Stimulated activated CD4-positive, alpha-beta T cell treated with anti-CD3 and anti-CD28 coated beads, Interleukin-4, amount 100 ng/mL, for 1 hour (primary cell): ENCODE measurements around the gene CECR2.

ENCODE experiments used
- DNase-seq: peaks from one replicate; pipeline ENCODE4 v3.0.0-alpha.2; 2020

Gene CECR2

GRCh38 chr22:17576470-17576869 is 207.2 kb downstream of the CECR2 start:
- DNase-seq, result no peak

- no peak for DNase-seq
Measured at GRCh38 chr22:17578136-17578754, 209.0 kb downstream of the CECR2 start.

GRCh38 chr22:17579535-17579981 is 210.3 kb downstream of the CECR2 start:
- DNase-seq, result no peak

GRCh38 chr22:17580441-17581031 is 211.3 kb downstream of the CECR2 start:
- no peak for DNase-seq

- DNase-seq, result no peak
Measured at GRCh38 chr22:17581056-17581455, 211.8 kb downstream of the CECR2 start.

GRCh38 chr22:17581631-17582030 is 212.4 kb downstream of the CECR2 start:
- DNase-seq, result no peak

- DNase-seq, result no peak
Measured at GRCh38 chr22:17583151-17583550, 213.9 kb downstream of the CECR2 start.

- DNase-seq, result no peak
Measured at GRCh38 chr22:17586831-17587440, 217.7 kb downstream of the CECR2 start.

GRCh38 chr22:17587629-17588028 is 218.4 kb downstream of the CECR2 start:
- DNase-seq, result no peak

GRCh38 chr22:17588606-17589005 is 219.3 kb downstream of the CECR2 start:
- no peak for DNase-seq

- DNase-seq, result no peak
Measured at GRCh38 chr22:17589810-17590375, 220.6 kb downstream of the CECR2 start.

GRCh38 chr22:17590586-17590985 is 221.3 kb downstream of the CECR2 start:
- DNase-seq, result no peak

GRCh38 chr22:17592201-17592600 is 222.9 kb downstream of the CECR2 start:
- DNase-seq, result no peak

- DNase-seq, result no peak
Measured at GRCh38 chr22:17596226-17596625, 227.0 kb downstream of the CECR2 start.

- DNase-seq, result no peak
Measured at GRCh38 chr22:17597217-17597616, 228.0 kb downstream of the CECR2 start.

GRCh38 chr22:17598318-17598717 is 229.1 kb downstream of the CECR2 start:
- no peak for DNase-seq

GRCh38 chr22:17601031-17601430 is 231.8 kb downstream of the CECR2 start:
- DNase-seq, result no peak

- DNase-seq, result no peak
Measured at GRCh38 chr22:17603668-17604067, 234.4 kb downstream of the CECR2 start.

GRCh38 chr22:17606496-17606895 is 237.2 kb downstream of the CECR2 start:
- DNase-seq, result no peak
